ENCODE measurements around the gene ARCN1.
A peak's percentile ranks its signal among the peaks of the same experiment; 100 is the strongest.

The ARCN1 gene

DNA sequence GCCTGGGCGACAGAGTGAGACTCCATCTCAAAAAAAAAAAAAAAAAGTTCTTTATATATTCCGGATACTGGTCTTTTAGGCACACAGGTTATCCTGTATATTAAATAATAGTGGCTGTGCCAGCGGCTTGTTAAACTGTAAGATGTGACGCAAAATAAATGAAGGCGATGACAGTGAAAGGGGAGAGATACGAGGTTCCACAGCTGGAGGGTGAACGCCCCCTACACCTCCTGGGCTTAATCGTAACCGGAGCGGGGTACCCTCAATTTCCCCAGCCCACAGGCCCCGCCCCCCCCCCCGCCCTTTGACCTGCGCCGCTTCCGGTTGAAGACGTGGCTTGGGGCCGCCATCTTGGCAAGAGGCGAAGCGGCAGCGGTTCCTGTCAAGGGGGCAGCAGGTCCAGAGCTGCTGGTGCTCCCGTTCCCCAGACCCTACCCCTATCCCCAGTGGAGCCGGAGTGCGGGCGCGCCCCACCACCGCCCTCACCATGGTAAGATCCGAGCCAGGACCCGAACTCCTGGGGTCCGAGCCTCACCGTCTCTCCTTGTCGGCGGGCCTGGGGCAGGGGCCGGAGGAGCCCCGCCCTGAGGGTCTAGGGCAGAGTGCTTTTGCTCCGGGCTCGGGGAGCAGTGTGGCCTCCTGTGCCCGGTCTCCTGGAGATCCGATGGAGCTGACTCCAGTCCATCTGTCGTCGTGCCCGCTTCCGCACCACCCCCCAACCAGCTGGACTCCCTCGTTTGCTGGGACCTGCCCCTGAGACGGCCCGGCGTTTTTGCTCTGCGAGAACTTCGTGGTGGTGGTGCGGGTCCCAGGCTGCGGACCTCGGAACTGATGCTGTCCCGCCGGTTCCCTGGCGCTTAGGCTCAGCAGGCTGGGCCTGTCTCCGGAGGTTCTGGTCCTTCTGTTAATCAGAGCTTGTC lies at the start of gene ARCN1:
TSS of gene ARCN1 (plus strand) at position 349 of the 920 bp plus-strand sequence. CDS start at position 488, 139 bp downstream.
- DNase-seq (ENCODE audit: low read depth) = peak; percentile 47

DNA sequence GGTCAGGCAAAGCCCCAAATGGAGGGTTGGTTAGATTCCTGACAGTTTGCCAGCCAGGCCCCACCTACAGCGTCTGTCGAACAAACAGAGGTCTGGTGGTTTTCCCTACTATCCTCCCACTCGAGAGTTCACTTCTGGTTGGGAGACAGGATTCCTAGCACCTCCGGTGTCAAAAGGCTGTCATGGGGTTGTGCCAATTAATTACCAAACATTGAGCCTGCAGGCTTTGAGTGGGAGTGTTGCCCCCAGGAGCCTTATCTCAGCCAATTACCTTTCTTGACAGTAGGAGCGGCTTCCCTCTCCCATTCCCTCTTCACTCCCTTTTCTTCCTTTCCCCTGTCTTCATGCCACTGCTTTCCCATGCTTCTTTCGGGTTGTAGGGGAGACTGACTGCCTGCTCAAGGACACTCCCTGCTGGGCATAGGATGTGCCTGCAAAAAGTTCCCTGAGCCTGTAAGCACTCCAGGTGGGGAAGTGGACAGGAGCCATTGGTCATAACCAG lies 49.6 kb upstream of the ARCN1 start:
- DNase-seq (ENCODE audit: low read depth) = no peak

DNA sequence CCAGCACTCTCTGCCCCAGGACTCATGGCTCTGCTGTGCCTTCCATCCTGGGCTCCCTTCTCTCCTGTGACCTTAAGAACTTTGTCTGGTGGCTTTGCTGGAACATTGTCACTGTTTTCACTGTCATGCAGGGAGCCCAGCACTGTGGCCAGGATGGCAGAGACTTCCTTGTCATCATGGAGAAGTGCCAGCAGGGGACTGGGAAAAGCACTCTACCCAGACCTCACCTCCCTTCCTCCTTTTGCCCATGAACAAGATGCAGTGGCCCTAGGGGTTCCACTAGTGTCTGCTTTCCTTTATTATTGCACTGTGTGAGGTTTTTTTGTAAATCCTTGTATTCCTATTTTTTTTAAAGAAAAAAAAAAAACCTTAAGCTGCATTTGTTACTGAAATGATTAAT lies 47.9 kb upstream of the ARCN1 start:
- no peak for DNase-seq (ENCODE audit: low read depth)

DNA sequence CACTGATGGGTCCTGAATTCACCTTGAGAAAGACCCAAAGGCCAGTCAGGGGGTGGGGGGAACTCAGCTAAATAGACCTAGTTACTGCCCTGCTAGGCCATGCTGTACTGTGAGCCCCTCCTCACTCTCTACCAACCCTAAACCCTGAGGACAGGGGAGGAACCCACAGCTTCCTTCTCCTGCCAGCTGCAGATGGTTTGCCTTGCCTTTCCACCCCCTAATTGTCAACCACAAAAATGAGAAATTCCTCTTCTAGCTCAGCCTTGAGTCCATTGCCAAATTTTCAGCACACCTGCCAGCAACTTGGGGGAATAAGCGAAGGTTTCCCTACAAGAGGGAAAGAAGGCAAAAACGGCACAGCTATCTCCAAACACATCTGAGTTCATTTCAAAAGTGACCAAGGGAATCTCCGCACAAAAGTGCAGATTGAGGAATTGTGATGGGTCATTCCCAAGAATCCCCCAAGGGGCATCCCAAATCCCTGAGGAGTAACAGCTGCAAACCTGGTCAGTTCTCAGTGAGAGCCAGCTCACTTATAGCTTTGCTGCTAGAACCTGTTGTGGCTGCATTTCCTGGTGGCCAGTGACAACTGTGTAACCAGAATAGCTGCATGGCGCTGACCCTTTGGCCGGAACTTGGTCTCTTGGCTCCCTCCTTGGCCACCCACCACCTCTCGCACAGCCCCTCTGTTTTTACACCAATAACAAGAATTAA lies 47.3 kb upstream of the ARCN1 start:
- no peak for DNase-seq (ENCODE audit: low read depth)

DNA sequence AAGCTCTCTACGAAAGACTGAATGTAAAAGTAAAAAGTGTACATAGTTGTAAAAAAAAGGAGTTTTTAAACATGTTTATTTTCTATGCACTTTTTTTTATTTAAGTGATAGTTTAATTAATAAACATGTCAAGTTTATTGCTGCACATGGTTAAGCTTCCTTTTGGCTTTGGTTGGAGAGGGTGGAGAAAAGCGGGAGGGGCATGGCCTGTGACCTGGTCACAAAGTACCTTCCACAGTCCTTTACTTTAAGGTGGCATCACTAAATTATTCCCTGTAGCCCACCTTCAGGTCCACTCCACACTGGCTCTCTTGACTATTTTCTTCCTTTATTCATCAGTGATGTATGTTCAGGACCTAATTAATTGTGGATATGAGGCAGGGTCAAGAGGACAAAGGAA lies 45.5 kb upstream of the ARCN1 start:
- DNase-seq (ENCODE audit: low read depth) = no peak

DNA sequence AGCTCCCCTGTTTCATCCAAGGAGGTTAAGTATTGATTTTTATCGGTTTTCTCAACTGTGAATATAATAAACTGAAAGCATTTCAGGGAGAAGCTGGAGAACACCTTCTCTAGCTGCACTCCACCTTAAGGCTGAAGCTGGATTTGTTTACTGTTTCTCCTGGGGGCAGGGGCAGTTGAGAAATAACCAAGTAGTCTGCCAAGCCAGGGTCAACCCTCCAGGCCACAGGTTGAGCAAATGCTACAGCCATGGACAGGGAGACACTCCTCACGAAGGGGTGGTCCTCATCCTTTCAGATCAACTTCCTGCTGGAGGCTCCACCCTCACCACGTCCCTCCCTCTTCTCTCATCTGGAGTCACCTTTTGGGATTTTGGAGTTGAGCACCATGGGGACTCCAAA lies 45.1 kb upstream of the ARCN1 start, which contains the start of gene TTC36:
TSS of gene TTC36 (plus strand) at position 366 of the 400 bp plus-strand sequence. CDS start at position 387, 21 bp downstream.
- no peak for DNase-seq (ENCODE audit: low read depth)

DNA sequence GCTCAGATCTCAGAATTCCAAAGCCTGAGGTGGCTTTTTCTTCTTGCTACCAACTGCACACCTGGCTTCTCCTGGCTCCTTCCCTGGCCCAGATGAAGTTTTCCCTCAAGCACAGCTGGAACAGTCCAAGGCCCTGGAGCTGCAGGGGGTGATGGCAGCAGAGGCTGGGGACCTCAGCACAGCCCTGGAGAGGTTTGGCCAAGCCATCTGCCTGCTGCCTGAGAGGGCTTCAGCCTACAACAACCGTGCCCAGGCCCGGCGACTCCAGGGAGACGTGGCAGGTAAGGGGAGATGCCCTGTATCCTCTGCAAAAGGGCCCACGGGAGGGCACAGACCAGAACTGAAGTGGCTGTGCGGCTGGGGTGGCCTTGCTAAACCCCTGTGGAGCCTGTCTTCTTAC lies 43.7 kb upstream of the ARCN1 start:
- no peak for DNase-seq (ENCODE audit: low read depth)

DNA sequence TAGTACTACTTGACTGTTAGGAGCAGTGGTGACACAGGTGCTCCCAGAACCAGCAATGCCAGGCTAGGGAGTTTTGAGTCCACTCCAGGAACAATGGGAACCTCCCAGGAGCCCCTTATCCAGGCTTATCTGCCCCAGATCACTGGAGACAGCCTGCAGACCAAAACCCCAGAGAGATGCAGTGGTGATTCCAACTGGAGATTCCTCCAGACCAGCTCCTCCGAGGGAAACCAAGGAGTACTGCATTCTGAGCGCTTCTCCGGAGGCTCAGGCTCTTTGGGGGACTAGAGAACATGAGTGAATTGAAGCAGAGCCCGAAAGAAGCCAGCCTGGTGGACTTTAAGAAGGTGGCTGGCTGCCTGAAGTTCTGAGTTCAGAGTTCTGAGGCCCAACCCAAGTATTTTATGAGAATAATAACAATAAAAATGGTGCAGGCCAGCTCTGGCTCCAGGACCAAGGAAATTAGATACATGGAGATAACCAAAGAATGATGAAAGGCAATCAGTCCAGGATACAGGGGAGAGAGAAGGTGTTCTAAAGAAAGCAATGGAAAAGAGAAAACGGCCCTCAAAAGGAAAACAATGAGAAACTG lies 42.5 kb upstream of the ARCN1 start:
- no peak for DNase-seq (ENCODE audit: low read depth)

DNA sequence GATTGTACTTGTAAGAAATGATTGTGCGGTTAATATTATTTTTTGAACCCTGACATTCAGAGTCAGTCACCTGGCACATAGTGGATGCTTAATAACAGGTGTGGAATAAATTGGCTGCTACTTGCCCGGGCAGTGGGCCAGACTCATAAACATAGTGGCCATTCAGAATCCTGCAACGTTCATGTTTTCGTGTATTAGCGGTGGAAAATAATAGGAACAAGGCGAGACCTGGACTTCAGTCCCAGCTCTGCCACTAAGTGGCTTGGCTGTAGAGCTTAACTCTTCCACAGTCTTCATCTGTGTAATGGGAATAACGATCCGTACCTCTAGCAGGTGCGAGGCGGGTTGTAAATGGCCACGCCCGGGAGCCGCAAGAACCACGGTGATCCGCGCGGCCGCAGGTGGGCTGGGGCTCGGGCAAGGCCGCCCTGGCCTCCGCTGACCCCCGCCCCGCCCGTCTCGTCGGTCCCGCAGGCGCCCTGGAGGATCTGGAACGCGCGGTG lies 42.0 kb upstream of the ARCN1 start:
- DNase-seq (ENCODE audit: low read depth) = no peak

DNA sequence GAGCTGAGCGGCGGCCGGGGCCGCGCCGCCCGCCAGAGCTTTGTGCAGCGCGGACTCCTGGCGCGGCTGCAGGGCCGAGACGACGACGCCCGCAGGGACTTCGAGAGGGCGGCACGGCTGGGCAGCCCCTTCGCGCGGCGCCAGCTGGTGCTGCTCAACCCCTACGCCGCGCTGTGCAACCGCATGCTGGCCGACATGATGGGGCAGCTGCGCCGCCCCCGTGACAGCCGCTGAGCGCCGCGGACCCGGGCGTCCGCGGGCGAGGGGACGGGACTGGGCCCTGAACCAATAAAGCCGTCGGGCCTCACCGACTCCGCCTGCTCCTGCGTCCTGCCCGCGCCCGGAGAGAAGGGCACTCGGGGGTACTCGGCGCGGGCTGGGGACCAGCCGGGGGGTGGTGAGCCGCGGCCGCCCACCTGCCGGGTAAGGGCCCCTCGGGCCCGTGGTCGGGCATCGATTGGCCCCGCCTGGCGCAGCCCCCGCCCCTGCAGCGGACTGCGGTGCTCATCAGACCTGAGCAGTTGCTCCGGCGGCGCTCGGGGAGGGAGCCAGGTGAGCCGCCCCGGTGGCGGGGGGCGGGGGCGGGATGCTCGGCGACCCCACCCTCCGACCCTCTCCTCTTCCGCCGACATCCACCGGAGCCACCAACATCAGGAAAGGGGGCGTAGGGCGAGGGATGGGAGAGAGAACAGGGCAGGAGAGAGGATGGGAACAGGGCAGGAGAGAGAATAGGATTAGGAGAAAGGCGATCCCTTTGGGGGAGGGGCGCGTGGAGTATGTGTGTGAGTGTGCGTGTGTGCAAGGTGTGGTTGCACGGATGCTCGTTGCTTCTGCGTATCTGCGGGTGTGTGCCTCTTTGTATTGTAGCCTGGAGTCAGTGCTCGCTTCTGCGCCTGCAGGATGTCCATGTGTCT lies 41.3 kb upstream of the ARCN1 start, which contains the start of gene TMEM25:
TSS of gene TMEM25 (plus strand) at position 510 of the 914 bp plus-strand sequence. CDS start 610 bp downstream, outside the sequence.
- DNase-seq (ENCODE audit: low read depth) = peak; percentile 39

DNA sequence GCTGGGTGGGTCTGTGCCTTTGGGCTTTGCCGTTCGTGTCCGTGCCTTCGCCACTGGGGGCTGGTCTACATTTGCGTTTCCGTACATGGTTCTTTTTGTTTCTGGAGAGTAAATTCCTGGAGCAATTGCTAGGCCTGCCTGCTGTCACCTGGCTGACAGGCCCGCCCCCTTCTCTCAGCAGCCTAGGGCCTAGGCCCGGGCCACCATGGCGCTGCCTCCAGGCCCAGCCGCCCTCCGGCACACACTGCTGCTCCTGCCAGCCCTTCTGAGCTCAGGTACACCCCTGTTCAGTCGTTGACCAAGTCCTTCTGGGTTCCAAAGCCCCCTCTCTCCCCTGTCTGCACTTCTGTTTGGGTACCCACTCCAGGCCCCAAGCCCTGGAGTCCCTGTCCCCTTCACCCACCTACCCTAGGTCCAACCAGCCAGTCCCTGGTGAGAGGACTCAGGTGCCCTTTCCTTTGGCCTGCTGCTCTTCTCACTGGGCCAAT lies 40.6 kb upstream of the ARCN1 start:
- no peak for DNase-seq (ENCODE audit: low read depth)

DNA sequence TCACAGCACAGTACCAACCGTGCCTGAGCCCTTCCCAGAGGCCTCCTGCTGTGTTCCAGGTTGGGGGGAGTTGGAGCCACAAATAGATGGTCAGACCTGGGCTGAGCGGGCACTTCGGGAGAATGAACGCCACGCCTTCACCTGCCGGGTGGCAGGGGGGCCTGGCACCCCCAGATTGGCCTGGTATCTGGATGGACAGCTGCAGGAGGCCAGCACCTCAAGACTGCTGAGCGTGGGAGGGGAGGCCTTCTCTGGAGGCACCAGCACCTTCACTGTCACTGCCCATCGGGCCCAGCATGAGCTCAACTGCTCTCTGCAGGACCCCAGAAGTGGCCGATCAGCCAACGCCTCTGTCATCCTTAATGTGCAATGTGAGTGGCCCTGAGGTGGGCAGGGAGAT lies 40.1 kb upstream of the ARCN1 start:
- no peak for DNase-seq (ENCODE audit: low read depth)

DNA sequence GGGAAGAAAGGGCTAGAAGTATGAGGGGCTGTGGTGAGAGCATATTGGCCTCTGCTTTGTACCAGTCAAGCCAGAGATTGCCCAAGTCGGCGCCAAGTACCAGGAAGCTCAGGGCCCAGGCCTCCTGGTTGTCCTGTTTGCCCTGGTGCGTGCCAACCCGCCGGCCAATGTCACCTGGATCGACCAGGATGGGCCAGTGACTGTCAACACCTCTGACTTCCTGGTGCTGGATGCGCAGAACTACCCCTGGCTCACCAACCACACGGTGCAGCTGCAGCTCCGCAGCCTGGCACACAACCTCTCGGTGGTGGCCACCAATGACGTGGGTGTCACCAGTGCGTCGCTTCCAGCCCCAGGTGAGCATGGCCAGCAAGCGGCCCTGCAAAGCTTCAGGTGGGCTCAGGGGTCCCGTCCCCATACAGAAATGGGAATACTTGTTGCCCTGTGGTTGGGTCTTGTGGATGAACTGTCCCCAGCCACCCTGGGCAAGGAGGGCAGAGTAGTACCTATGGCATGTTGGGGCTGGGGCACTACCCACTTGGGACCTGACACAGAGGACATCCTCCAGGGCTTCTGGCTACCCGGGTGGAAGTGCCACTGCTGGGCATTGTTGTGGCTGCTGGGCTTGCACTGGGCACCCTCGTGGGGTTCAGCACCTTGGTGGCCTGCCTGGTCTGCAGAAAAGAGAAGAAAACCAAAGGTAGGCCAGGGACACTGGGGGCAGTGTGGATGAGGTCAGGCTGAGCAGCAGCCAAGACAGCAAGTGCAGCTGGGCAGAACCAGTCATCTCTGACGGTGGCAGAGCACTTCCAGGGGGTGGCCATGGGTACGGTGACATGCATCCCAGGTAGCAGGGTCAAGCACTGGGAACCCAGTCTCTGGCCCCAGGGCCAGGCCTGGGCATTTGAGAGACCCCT lies 39.1 kb upstream of the ARCN1 start:
- DNase-seq (ENCODE audit: low read depth) = no peak

DNA sequence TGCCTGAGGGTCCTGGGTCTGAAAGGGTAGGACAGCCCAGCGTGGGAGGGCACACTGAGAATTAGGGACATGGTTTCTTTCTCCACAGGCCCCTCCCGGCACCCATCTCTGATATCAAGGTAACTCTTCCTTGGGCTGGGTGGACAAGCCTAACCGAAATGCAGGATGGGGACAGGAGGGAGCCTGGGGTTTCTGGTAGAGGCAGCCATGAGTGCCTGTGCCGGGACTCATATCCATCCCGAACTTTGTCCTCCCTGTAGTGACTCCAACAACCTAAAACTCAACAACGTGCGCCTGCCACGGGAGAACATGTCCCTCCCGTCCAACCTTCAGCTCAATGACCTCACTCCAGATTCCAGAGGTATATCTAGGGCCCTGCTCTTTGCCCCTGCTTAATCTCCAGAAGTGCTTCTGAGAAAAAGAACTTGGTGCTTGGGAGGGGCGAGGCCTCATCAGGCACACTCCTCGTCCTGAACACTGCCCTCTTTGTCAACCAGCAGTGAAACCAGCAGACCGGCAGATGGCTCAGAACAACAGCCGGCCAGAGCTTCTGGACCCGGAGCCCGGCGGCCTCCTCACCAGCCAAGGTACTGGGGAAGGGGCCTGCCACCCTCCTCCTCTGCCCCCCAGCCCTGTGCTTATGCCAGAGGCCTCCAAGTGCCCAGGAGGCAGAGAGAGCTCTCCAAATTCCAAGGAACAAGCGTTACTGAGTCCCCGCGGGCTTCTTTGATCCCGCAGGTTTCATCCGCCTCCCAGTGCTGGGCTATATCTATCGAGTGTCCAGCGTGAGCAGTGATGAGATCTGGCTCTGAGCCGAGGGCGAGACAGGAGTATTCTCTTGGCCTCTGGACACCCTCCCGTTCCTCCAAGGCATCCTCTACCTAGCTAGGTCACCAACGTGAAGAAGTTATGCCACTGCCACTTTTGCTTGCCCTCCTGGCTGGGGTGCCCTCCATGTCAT lies 38.2 kb upstream of the ARCN1 start:
- no peak for DNase-seq (ENCODE audit: low read depth)

DNA sequence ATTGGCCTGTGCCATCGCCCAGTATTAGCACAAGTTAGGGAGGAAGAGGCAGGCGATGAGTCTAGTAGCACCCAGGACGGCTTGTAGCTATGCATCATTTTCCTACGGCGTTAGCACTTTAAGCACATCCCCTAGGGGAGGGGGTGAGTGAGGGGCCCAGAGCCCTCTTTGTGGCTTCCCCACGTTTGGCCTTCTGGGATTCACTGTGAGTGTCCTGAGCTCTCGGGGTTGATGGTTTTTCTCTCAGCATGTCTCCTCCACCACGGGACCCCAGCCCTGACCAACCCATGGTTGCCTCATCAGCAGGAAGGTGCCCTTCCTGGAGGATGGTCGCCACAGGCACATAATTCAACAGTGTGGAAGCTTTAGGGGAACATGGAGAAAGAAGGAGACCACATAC lies 36.9 kb upstream of the ARCN1 start:
- no peak for DNase-seq (ENCODE audit: low read depth)

DNA sequence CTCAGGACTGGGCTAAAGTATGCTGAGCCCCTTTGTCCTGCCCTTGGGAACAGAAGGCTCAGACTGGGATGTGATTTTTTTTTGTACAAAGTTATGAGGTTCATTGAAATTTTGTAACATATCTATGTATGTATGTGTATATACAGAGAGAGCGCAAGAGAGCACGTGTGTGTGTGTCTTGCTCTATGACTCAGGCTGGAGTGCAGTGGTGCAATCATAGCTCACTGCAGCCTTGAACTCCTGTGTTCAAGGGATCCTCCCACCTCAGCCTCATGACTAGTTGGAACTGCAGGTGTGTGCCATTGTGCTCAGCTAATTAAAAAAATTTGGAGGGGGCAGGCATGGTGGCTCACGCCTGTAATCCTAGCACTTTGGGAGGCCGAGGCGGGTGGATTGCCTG lies 35.5 kb upstream of the ARCN1 start:
- DNase-seq (ENCODE audit: low read depth) = no peak

DNA sequence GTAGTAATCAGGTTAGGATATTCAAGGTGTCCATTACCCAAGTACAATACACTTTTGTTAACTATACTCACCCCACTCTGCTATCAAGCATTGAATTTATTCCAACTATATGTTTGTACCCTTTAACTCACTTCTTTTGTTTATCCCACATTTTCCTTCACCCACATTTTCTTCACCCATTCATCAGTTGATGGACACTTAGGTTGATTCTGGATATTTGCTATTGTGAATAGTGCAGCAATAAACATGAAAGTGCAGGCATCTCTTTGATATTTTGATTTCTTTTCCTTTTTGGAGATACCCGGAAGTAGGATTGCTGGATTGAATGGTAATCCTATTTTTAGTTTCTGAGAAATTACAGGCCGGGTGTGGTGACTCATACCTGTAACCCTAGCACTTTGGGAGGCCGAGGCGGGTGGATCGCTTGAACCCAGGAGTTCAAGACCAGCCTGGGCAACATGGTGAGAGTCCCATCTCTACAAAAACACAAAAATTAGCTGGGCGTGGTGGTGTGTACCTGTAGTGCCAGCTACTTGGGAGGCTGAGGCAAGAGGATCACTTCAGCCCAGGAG lies 34.7 kb upstream of the ARCN1 start:
- no peak for DNase-seq (ENCODE audit: low read depth)

DNA sequence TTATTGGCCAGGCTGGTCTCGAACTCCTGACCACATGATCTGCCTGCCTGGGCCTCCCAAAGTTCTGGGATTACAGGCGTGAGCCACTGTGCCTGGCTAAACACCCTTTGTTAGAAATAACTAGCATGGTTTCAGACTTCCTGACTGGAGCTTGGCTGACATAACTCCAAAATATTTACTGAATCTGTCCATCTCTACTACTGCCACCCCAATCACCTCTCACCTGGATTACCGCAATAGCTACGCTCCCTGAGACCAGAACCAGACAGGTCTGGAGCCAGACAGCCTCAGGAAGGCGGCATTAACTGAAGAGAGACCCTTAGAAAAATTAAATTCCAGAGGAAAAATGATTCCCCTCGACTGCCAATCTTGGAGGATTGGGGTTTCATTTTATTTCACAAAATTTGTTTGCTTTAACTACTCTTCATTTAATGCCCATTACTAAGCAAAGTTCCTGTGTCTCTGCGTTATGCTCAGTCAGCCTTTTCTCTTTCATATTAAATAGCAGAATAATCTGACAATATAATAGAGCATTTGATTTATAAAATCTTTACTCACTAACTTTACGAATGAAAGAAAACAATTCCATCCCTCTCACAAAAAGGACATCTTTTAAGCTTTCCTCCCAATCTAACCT lies 28.1 kb upstream of the ARCN1 start:
- DNase-seq (ENCODE audit: low read depth) = no peak

Data from stimulated activated CD8-positive, alpha-beta memory T cell treated with anti-CD3 and anti-CD28 coated beads, Interleukin-7, amount 100 ng/mL, for 24 hours (primary cell).